IMR-90 (cell line): ENCODE results near the gene ZNFX1. TPM values are rescaled to one million over a fixed set of nuclear protein-coding genes. Genes with fewer than 3 reads are reported as not detected.

Experiments used
- ATAC-seq: fragments of 200-7000 bp; cut with Tn5 transposase; 2 replicates; pipeline ENCODE4 v1.9.1; 2020; ENCODE audit warnings: low read depth, mild to moderate bottlenecking, moderate library complexity
- BruUV-seq: library from RNA; stranded (reverse); fragments of 400-500 nt; replicated peaks from 2 replicates; lab custom pipeline; 2021; lab: Mats Ljungman, UMichigan
- CTCF ChIA-PET: fragments of 300-600 bp; formaldehyde crosslinking; extraction: SDS; loops from one replicate; lab custom pipeline; 2021; ENCODE audit warnings: antibody characterized with exemption; lab: Yijun Ruan, JAX
- POLR2A ChIA-PET: fragments of 300-600 bp; sonication (Branson Sonifier 250); formaldehyde crosslinking; loops from one replicate; lab custom pipeline; 2022; ENCODE audit warnings: antibody characterized with exemption; ENCODE audit not compliant: unreplicated experiment; lab: Charles Lee
- DNase-seq: peaks from one replicate; pipeline ENCODE4 v3.0.0; 2013
- H2AFZ ChIP-seq: replicated peaks from 2 replicates; pipeline ENCODE3; 2013; ENCODE audit warnings: low read length, mild to moderate bottlenecking; ENCODE audit not compliant: poor library complexity
- H2AK5ac ChIP-seq: 2 replicates; pipeline ENCODE4 v1.6.1; 2013; ENCODE audit warnings: low read depth, low read length, inconsistent platforms
- H2AK9ac ChIP-seq: replicated peaks from 2 replicates; pipeline ENCODE3; 2013; ENCODE audit warnings: mild to moderate bottlenecking, low read depth, low read length, moderate library complexity; ENCODE audit not compliant: poor library complexity
- H2BK120ac ChIP-seq: 2 replicates; pipeline ENCODE4 v1.6.1; 2013; ENCODE audit warnings: low read depth, low read length, inconsistent platforms
- H2BK15ac ChIP-seq: 3 replicates; pipeline ENCODE4 v1.6.1; 2013; ENCODE audit warnings: low read depth, low read length, inconsistent platforms
- H2BK20ac ChIP-seq: 2 replicates; pipeline ENCODE4 v1.6.1; 2013; ENCODE audit warnings: low read depth, mild to moderate bottlenecking, inconsistent platforms, low read length, moderate library complexity
- H2BK5ac ChIP-seq: 2 replicates; pipeline ENCODE4 v1.6.1; 2013; ENCODE audit warnings: mild to moderate bottlenecking, low read depth, low read length, inconsistent platforms; ENCODE audit not compliant: poor library complexity, severe bottlenecking
- H3K14ac ChIP-seq: replicated peaks from 2 replicates; pipeline ENCODE4 v1.6.1; 2013; ENCODE audit warnings: low read depth, low read length, inconsistent platforms
- H3K18ac ChIP-seq: 2 replicates; pipeline ENCODE4 v1.6.1; 2013; ENCODE audit warnings: low read depth, low read length, control low read depth
- H3K23ac ChIP-seq: 2 replicates; pipeline ENCODE4 v1.6.1; 2013; ENCODE audit warnings: low read depth, low read length, inconsistent platforms
- H3K27ac ChIP-seq: 2 replicates; pipeline ENCODE4 v1.5.1; 2013; ENCODE audit warnings: mild to moderate bottlenecking, control low read depth, low read length; ENCODE audit not compliant: insufficient read depth
- H3K27me3 ChIP-seq: 2 replicates; pipeline ENCODE4 v1.6.1; 2013; ENCODE audit warnings: low read length; ENCODE audit not compliant: control insufficient read depth, insufficient read depth
- H3K36me3 ChIP-seq: 2 replicates; pipeline ENCODE4 v1.6.1; 2013; ENCODE audit warnings: low read length, mixed read lengths; ENCODE audit not compliant: control insufficient read depth, insufficient read depth
- H3K4ac ChIP-seq: 2 replicates; pipeline ENCODE4 v1.6.1; 2013; ENCODE audit warnings: low read depth, low read length, inconsistent platforms
- H3K4me1 ChIP-seq: 2 replicates; pipeline ENCODE4 v1.6.1; 2013; ENCODE audit warnings: low read length, mixed read lengths; ENCODE audit not compliant: control insufficient read depth, insufficient read depth
- H3K4me2 ChIP-seq: 2 replicates; pipeline ENCODE4 v1.6.1; 2013; ENCODE audit warnings: low read depth, mild to moderate bottlenecking, control low read depth, low read length, moderate library complexity
- H3K4me3 ChIP-seq: 2 replicates; pipeline ENCODE4 v1.5.1; 2013; ENCODE audit warnings: low read depth, mild to moderate bottlenecking, control low read depth, low read length, moderate library complexity; ENCODE audit not compliant: insufficient read depth
- H3K56ac ChIP-seq: 2 replicates; pipeline ENCODE4 v1.6.1; 2013; ENCODE audit warnings: low read length, inconsistent platforms; ENCODE audit not compliant: insufficient read depth; ENCODE audit errors: extremely low read depth
- H3K79me1 ChIP-seq, 2 experiments: 2 replicates each; pipeline ENCODE4 v1.6.1; 2013; ENCODE audit warnings: low read length in 2 of 2, inconsistent platforms in 1 of 2, low read depth in 1 of 2
- H3K9ac ChIP-seq: 2 replicates; pipeline ENCODE4 v1.6.1; 2013; ENCODE audit warnings: low read depth, low read length, control low read depth
- H3K9me1 ChIP-seq: 2 replicates; pipeline ENCODE4 v1.6.1; 2013; ENCODE audit warnings: low read length, inconsistent platforms; ENCODE audit not compliant: insufficient read depth
- H3K9me3 ChIP-seq: 2 replicates; pipeline ENCODE4 v1.6.1; 2013; ENCODE audit warnings: low read length; ENCODE audit not compliant: control insufficient read depth, insufficient read depth
- H4K20me1 ChIP-seq: 2 replicates; pipeline ENCODE4 v1.6.1; 2013; ENCODE audit warnings: low read length, inconsistent platforms; ENCODE audit not compliant: insufficient read depth
- H4K5ac ChIP-seq: 2 replicates; pipeline ENCODE4 v1.6.1; 2013; ENCODE audit warnings: mild to moderate bottlenecking, low read depth, low read length, control low read depth
- H4K8ac ChIP-seq, 2 experiments: 2 replicates each; pipeline ENCODE4 v1.6.1; 2013; ENCODE audit warnings: low read depth in 2 of 2, low read length in 2 of 2, control low read depth in 1 of 2, inconsistent platforms in 1 of 2
- H4K91ac ChIP-seq: 2 replicates; pipeline ENCODE4 v1.6.1; 2013; ENCODE audit warnings: low read depth, low read length, inconsistent platforms; ENCODE audit not compliant: insufficient read depth
- BHLHE40 ChIP-seq: fragments of 150-350 bp; IDR thresholded peaks from 2 replicates; pipeline ENCODE4 v1.6.1; 2016; ENCODE audit warnings: mild to moderate bottlenecking, low read depth, low read length
- CEBPB ChIP-seq: IDR thresholded peaks from 2 replicates; pipeline ENCODE4 v1.6.1; 2012; ENCODE audit warnings: low read depth, low read length, improper control_type of control experiment
- CHD1 ChIP-seq: IDR thresholded peaks from 2 replicates; pipeline ENCODE4 v1.6.1; 2012; ENCODE audit warnings: low read depth, low read length, improper control_type of control experiment
- CTCF ChIP-seq: conservative IDR thresholded peaks from 2 replicates; pipeline ENCODE4 v1.5.1; 2012; ENCODE audit warnings: mild to moderate bottlenecking, low read depth, low read length, improper control_type of control experiment
- ELK1 ChIP-seq: fragments of 150-350 bp; IDR thresholded peaks from 2 replicates; pipeline ENCODE4 v1.6.1; 2016; ENCODE audit warnings: low read depth, mild to moderate bottlenecking, low read length, moderate library complexity, borderline replicate concordance
- MAFK ChIP-seq: IDR thresholded peaks from 2 replicates; pipeline ENCODE4 v1.6.1; 2012; ENCODE audit warnings: low read depth, low read length, improper control_type of control experiment
- MAZ ChIP-seq: IDR thresholded peaks from 2 replicates; pipeline ENCODE4 v1.6.1; 2012; ENCODE audit warnings: low read depth, mild to moderate bottlenecking, low read length, improper control_type of control experiment, moderate library complexity, borderline replicate concordance
- MXI1 ChIP-seq: IDR thresholded peaks from 2 replicates; pipeline ENCODE4 v1.6.1; 2012; ENCODE audit warnings: low read depth, mild to moderate bottlenecking, low read length, moderate library complexity, borderline replicate concordance
- NFE2L2 ChIP-seq: fragments of 150-350 bp; IDR thresholded peaks from 2 replicates; pipeline ENCODE4 v1.6.1; 2016; ENCODE audit warnings: low read depth, mild to moderate bottlenecking, low read length
- POLR2A ChIP-seq: IDR thresholded peaks from 2 replicates; pipeline ENCODE4 v1.6.1; 2012; ENCODE audit warnings: mild to moderate bottlenecking, low read depth, low read length
- RAD21 ChIP-seq: IDR thresholded peaks from 2 replicates; pipeline ENCODE4 v1.6.1; 2012; ENCODE audit warnings: low read length, improper control_type of control experiment
- SMC3 ChIP-seq: fragments of 150-350 bp; IDR thresholded peaks from 2 replicates; pipeline ENCODE4 v1.6.1; 2016; ENCODE audit warnings: low read depth, mild to moderate bottlenecking, antibody characterized with exemption, low read length, moderate library complexity
- USF2 ChIP-seq: fragments of 150-350 bp; IDR thresholded peaks from 2 replicates; pipeline ENCODE4 v1.6.1; 2017; ENCODE audit warnings: mild to moderate bottlenecking, antibody characterized with exemption, low read length, low read depth
- WGBS, 2 experiments: methylation state at CpG; one replicate each; pipeline versions ENCODE4 v1.1.5 to v1.1.7; 2013; ENCODE audit warnings: missing lambda C conversion rate in 2 of 2; ENCODE audit not compliant: insufficient read length in 1 of 2; ENCODE audit errors: extremely low coverage in 2 of 2; 5-methylcytosine and 5-hydroxymethylcytosine counted together
- dilution Hi-C: fragments of 300-500 bp; cut with HindIII; formaldehyde crosslinking; loops from one replicate; pipeline ENCODE4 v1.14.3; 2018; ENCODE audit warnings: low sequenced_read_pairs; ENCODE audit not compliant: unreplicated experiment
- in situ Hi-C: fragments of 300-500 bp; cut with MboI; formaldehyde crosslinking; loops from 3 replicates; pipeline ENCODE4 v1.14.3; 2019; ENCODE audit warnings: low sequenced_read_pairs, inconsistent platforms, mixed read lengths
- intact Hi-C: fragments of 100-400 bp; cut with micrococcal nuclease; formaldehyde crosslinking; loops from 2 replicates; pipeline ENCODE4 v1.10.0; 2022
- polyA plus RNA-seq, 3 experiments: library from polyadenylated mRNA; depleted of rRNA; stranded (reverse); fragments of >200 nt; gene quantifications; 2 replicates each; pipeline ENCODE4 v1.2.3, GENCODE V29; 2012; ENCODE audit warnings: low replicate concordance in 1 of 3
- total RNA-seq: library from RNA; depleted of rRNA; stranded (reverse); fragments of >200 nt; gene quantifications from 2 replicates; pipeline ENCODE4 v1.2.3, GENCODE V29; 2012

The ZNFX1 gene
- total and polyA plus RNA-seq, 2 of the 4 experiments (the other 2 are of a cell fraction): 10.9 to 60.9 TPM

- Histone ChIP-seq H4K20me1 (peaks cover 98% of the 10 kb centered on the region), H3K27me3 (no peaks in the 10 kb centered on the region), H3K18ac (no peak overlapping the region), H3K79me1 (peaks cover 35 to 85% of the 10 kb centered on the region in 2 experiments), H3K9ac (no peak overlapping the region), H3K14ac (no peak overlapping the region), H3K56ac (no peak overlapping the region), H4K8ac (no peak overlapping the region), H2BK20ac (no peak overlapping the region), H3K9me3 (peaks cover 27% of the 10 kb centered on the region), H3K4me1 (peaks cover 9% of the 10 kb centered on the region), H2AFZ (no peak overlapping the region), H2BK15ac (no peak overlapping the region), H2BK120ac (no peak overlapping the region), H3K9me1 (peaks cover 8% of the 10 kb centered on the region), H4K91ac (no peak overlapping the region), H3K4me3 (no peak overlapping the region), H3K27ac (no peak overlapping the region), H2AK9ac (no peak overlapping the region), H3K4me2 (peak overlapping the region; percentile 55; the same call in 1 of the 2 replicates), H3K36me3 (peaks cover 87% of the 10 kb centered on the region), H4K5ac (no peak overlapping the region), H2AK5ac (no peak overlapping the region), H3K23ac (no peak overlapping the region), H3K4ac (no peak overlapping the region), H2BK5ac (no peak overlapping the region)
- ATAC-seq: no peak
- TF ChIP-seq MAFK (no peak), RAD21 (no peak), CTCF (no peak), NFE2L2 (no peak), BHLHE40 (no peak), USF2 (no peak), POLR2A (no peak), CEBPB (no peak), ELK1 (no peak), MAZ (no peak), MXI1 (no peak), CHD1 (no peak), SMC3 (no peak)
- BruUV-seq: no TSS peak
- POLR2A ChIA-PET: no interaction called here
- CTCF ChIA-PET: interaction anchor here (1.0 kb wide), 1 partner anchor 38 kb away, joined by 3 read pairs; no protein-coding TSS in a partner anchor
- intact Hi-C loops: no loop called here
- dilution Hi-C loops: no loop called here
- no peak for DNase-seq
- in situ Hi-C loops: no loop called here
- WGBS, 2 experiments: 95% methylated on average over 3 of the region's 9 CpGs; no CpG with 5 or more reads in 1 of the 2 experiments
Measured at GRCh38 chr20:49283176-49283702, 5.4 kb upstream of the ZNFX1 start.
